Measurements from ENCODE around the gene PARVA. TPM values are rescaled to one million over a fixed set of nuclear protein-coding genes. Genes with fewer than 3 reads are reported as not detected.
A peak's percentile ranks its signal among the peaks of the same experiment; 100 is the strongest.

The PARVA gene
- total RNA-seq, 2 donors from 2014 or later: 38.4 to 55.1 TPM

- Histone ChIP-seq H3K4me3 (no peak overlapping the region), H3K27me3 (replicated peaks; ENCODE audit: insufficient read depth) (no peaks in the 10 kb centered on the region), H3K36me3 (no peaks in the 10 kb centered on the region), H3K4me1 (replicated peaks) (no peaks in the 10 kb centered on the region), H3K27ac (no peak overlapping the region), H3K9me3 (no peaks in the 10 kb centered on the region)
- DNase-seq (ENCODE audit: low spot score): no peak
- WGBS: 92% methylated on average over 3 of the region's 3 CpGs
- TF ChIP-seq POLR2A (IDR thresholded peaks at IDR 0.05) (no peak), CTCF (IDR thresholded peaks at IDR 0.05) (no peak), POLR2AphosphoS5 (IDR thresholded peaks at IDR 0.05) (no peak)
- intact Hi-C loops (cut with DNase I): no loop called here
These were observed 121.7 kb downstream of the PARVA start for GRCh38 chr11:12499071-12499470.

- peak overlapping the region in 1 of 2 donors; percentile 16 for H3K27ac ChIP-seq
- no peaks in the 10 kb centered on the region for H3K9me3 ChIP-seq
- H3K36me3 ChIP-seq: no peaks in the 10 kb centered on the region
- WGBS: 89% methylated on average over 2 of the region's 2 CpGs
- H3K27me3 ChIP-seq (replicated peaks; ENCODE audit: insufficient read depth): no peaks in the 10 kb centered on the region
- intact Hi-C loops (cut with DNase I): no loop called here
- no peak overlapping the region for H3K4me3 ChIP-seq
- H3K4me1 ChIP-seq (replicated peaks): no peaks in the 10 kb centered on the region
- DNase-seq (ENCODE audit: low spot score): no peak
- no peak for TF ChIP-seq CTCF (IDR thresholded peaks at IDR 0.05)
- TF ChIP-seq POLR2AphosphoS5 (IDR thresholded peaks at IDR 0.05): no peak
- no peak for TF ChIP-seq POLR2A (IDR thresholded peaks at IDR 0.05)
These were observed 124.7 kb downstream of the PARVA start for GRCh38 chr11:12502046-12502445.

- no peaks in the 10 kb centered on the region for H3K4me1 ChIP-seq (replicated peaks)
- no peak overlapping the region for H3K4me3 ChIP-seq
- no peaks in the 10 kb centered on the region for H3K27me3 ChIP-seq (replicated peaks; ENCODE audit: insufficient read depth)
- no peak for DNase-seq (ENCODE audit: low spot score)
- TF ChIP-seq POLR2AphosphoS5 (IDR thresholded peaks at IDR 0.05) (no peak), POLR2A (IDR thresholded peaks at IDR 0.05) (no peak), CTCF (IDR thresholded peaks at IDR 0.05) (no peak)
- no peaks in the 10 kb centered on the region for H3K9me3 ChIP-seq
- H3K27ac ChIP-seq: peak overlapping the region; percentile 16 to 24
- no peaks in the 10 kb centered on the region for H3K36me3 ChIP-seq
- WGBS: 69% methylated on average over 3 of the region's 3 CpGs
- intact Hi-C loops (cut with DNase I): no loop called here
These were observed 125.7 kb downstream of the PARVA start for GRCh38 chr11:12503039-12503484.

- Histone ChIP-seq H3K4me3 (no peak overlapping the region), H3K27me3 (replicated peaks; ENCODE audit: insufficient read depth) (no peaks in the 10 kb centered on the region), H3K27ac (no peak overlapping the region), H3K9me3 (no peaks in the 10 kb centered on the region), H3K4me1 (replicated peaks) (no peaks in the 10 kb centered on the region), H3K36me3 (no peaks in the 10 kb centered on the region)
- no peak for TF ChIP-seq POLR2AphosphoS5 (IDR thresholded peaks at IDR 0.05)
- no peak for TF ChIP-seq POLR2A (IDR thresholded peaks at IDR 0.05)
- TF ChIP-seq CTCF (IDR thresholded peaks at IDR 0.05): no peak
- WGBS: 47% methylated on average over 3 of the region's 3 CpGs
- DNase-seq (ENCODE audit: low spot score): no peak
- intact Hi-C loops (cut with DNase I): no loop called here
These were observed 126.5 kb downstream of the PARVA start for GRCh38 chr11:12503886-12504285.

- Histone ChIP-seq H3K36me3 (no peaks in the 10 kb centered on the region), H3K4me1 (replicated peaks) (no peaks in the 10 kb centered on the region), H3K9me3 (no peaks in the 10 kb centered on the region), H3K4me3 (no peak overlapping the region), H3K27me3 (replicated peaks; ENCODE audit: insufficient read depth) (no peaks in the 10 kb centered on the region), H3K27ac (no peak overlapping the region)
- WGBS: 75% methylated on average over 2 of the region's 2 CpGs
- TF ChIP-seq POLR2A (IDR thresholded peaks at IDR 0.05) (no peak), POLR2AphosphoS5 (IDR thresholded peaks at IDR 0.05) (no peak), CTCF (IDR thresholded peaks at IDR 0.05) (no peak)
- DNase-seq (ENCODE audit: low spot score): no peak
- intact Hi-C loops (cut with DNase I): no loop called here
These were observed 127.8 kb downstream of the PARVA start for GRCh38 chr11:12505183-12505582.
